Endothelial cell of umbilical vein (primary cell): Measurements from ENCODE around the gene MAGEC2. TPM values are rescaled to one million over a fixed set of nuclear protein-coding genes. Genes with fewer than 3 reads are reported as not detected.

Source experiments
- BruUV-seq: library from RNA; stranded (reverse); fragments of 400-500 nt; replicated peaks from 2 replicates; lab custom pipeline; 2021; lab: Mats Ljungman, UMichigan
- CTCF ChIA-PET: fragments of 300-600, 350-600 bp; sonication (Branson Sonifier 250); formaldehyde crosslinking; loops from one replicate; lab custom pipeline; 2021; ENCODE audit warnings: antibody characterized with exemption, inconsistent platforms; lab: Charles Lee
- POLR2A ChIA-PET: fragments of 300-600, 350-600 bp; sonication (Branson Sonifier 250); formaldehyde crosslinking; loops from one replicate; lab custom pipeline; 2021; ENCODE audit warnings: antibody characterized with exemption, inconsistent platforms; lab: Charles Lee
- DNase-seq: peaks from one replicate; pipeline ENCODE4 v3.0.0-alpha.2; 2011; ENCODE audit warnings: low read depth, low spot score
- FAIRE-seq: peaks from 2 replicates; lab custom pipeline; 2011; peaks lifted over from hg19 to GRCh38; lab: Jason Lieb, UNC
- H2AFZ ChIP-seq: 2 replicates; pipeline ENCODE4 v1.6.0; 2012; ENCODE audit warnings: low read depth, low read length, control low read depth, inconsistent platforms
- H3K27ac ChIP-seq: 2 replicates; pipeline ENCODE4 v1.5.1; 2011; ENCODE audit warnings: low read depth, mild to moderate bottlenecking, control low read depth, low read length, moderate library complexity; ENCODE audit not compliant: insufficient read depth
- H3K27me3 ChIP-seq, 2 experiments: 2 replicates each; pipeline versions ENCODE4 v1.6.0 to v1.6.1; 2011; ENCODE audit warnings: low read length in 2 of 2, mixed read lengths in 1 of 2; ENCODE audit not compliant: control insufficient read depth in 2 of 2, insufficient read depth in 2 of 2
- H3K36me3 ChIP-seq, 2 experiments: 2 replicates in 1 of 2; 3 replicates in 1 of 2; pipeline ENCODE4 v1.5.1; 2011; ENCODE audit warnings: low read length in 2 of 2, mild to moderate bottlenecking in 1 of 2, moderate library complexity in 1 of 2; ENCODE audit not compliant: control insufficient read depth in 2 of 2, insufficient read depth in 2 of 2; ENCODE audit errors: extremely low read depth in 1 of 2
- H3K4me1 ChIP-seq: 3 replicates; pipeline ENCODE4 v1.5.1; 2011; ENCODE audit warnings: mild to moderate bottlenecking, low read length; ENCODE audit not compliant: control insufficient read depth, insufficient read depth; ENCODE audit errors: extremely low read depth
- H3K4me2 ChIP-seq: 2 replicates; pipeline ENCODE4 v1.6.1; 2011; ENCODE audit warnings: low read length, control low read depth, mixed read lengths; ENCODE audit not compliant: insufficient read depth
- H3K4me3 ChIP-seq, 3 experiments: fragments of 200-600 bp in 1 of 3; sonication (generic), shearing (Covaris generic) in 1 of 3; replicated peaks in 1 of 3; 2 replicates each; pipeline ENCODE4 v1.5.1; 2011 to 2016; ENCODE audit warnings: control low read depth in 3 of 3, low read length in 3 of 3, mild to moderate bottlenecking in 2 of 3, inconsistent platforms in 1 of 3, low read depth in 1 of 3, moderate library complexity in 1 of 3; ENCODE audit not compliant: insufficient read depth in 1 of 3
- H3K79me2 ChIP-seq: 2 replicates; pipeline ENCODE4 v1.6.0; 2012; ENCODE audit warnings: low read length, inconsistent platforms; ENCODE audit not compliant: control insufficient read depth, insufficient read depth
- H3K9ac ChIP-seq: replicated peaks from 2 replicates; pipeline ENCODE3; 2011; ENCODE audit warnings: low read length, control low read depth; ENCODE audit not compliant: insufficient read depth; ENCODE audit errors: extremely low read depth
- H3K9me1 ChIP-seq: replicated peaks from 3 replicates; pipeline ENCODE4 v1.6.0; 2011; ENCODE audit warnings: mild to moderate bottlenecking, low read length; ENCODE audit not compliant: control insufficient read depth, insufficient read depth; ENCODE audit errors: extremely low read depth
- H3K9me3 ChIP-seq: replicated peaks from 2 replicates; pipeline ENCODE4 v1.5.1; 2012; ENCODE audit warnings: low read length, inconsistent platforms; ENCODE audit not compliant: control insufficient read depth, insufficient read depth
- H4K20me1 ChIP-seq: replicated peaks from 2 replicates; pipeline ENCODE3; 2011; ENCODE audit warnings: mild to moderate bottlenecking, low read length; ENCODE audit not compliant: control insufficient read depth, insufficient read depth; ENCODE audit errors: extremely low read depth
- CTCF ChIP-seq, 2 donors: IDR thresholded peaks; 1 replicate in 1 of 2; 2 replicates in 1 of 2; pipeline ENCODE4 v1.5.1; 2011; ENCODE audit warnings: low read length in 2 of 2, mild to moderate bottlenecking in 2 of 2, moderate library complexity in 2 of 2, control low read depth in 1 of 2, inconsistent platforms in 1 of 2, low read depth in 1 of 2; ENCODE audit not compliant: insufficient read depth in 1 of 2; ENCODE audit errors: extremely low read depth in 1 of 2
- EZH2 ChIP-seq: IDR thresholded peaks from 2 replicates; pipeline ENCODE4 v1.6.1; 2012; ENCODE audit warnings: borderline replicate concordance, low read depth, mild to moderate bottlenecking, moderate library complexity, low read length, inconsistent platforms; ENCODE audit not compliant: severe bottlenecking
- FOS ChIP-seq: IDR thresholded peaks from 2 replicates; pipeline ENCODE4 v1.6.1; 2011; ENCODE audit warnings: mild to moderate bottlenecking, low read length, moderate library complexity, borderline replicate concordance; ENCODE audit not compliant: insufficient read depth
- GATA2 ChIP-seq: IDR thresholded peaks from 2 replicates; pipeline ENCODE4 v1.7.0; 2011; ENCODE audit warnings: low read depth, mild to moderate bottlenecking, moderate library complexity, mixed read lengths, low read length; ENCODE audit not compliant: insufficient read length, insufficient read depth
- JUN ChIP-seq: IDR thresholded peaks from 2 replicates; pipeline ENCODE4 v1.6.1; 2011; ENCODE audit warnings: borderline replicate concordance, low read depth; ENCODE audit not compliant: insufficient read length, insufficient read depth
- MAX ChIP-seq: IDR thresholded peaks from 2 replicates; pipeline ENCODE4 v1.6.1; 2011; ENCODE audit not compliant: insufficient read depth, insufficient read length
- MYC ChIP-seq: IDR thresholded peaks from one replicate; pipeline ENCODE4 v1.6.1; 2011; ENCODE audit warnings: mild to moderate bottlenecking, low read depth, low read length
- POLR2A ChIP-seq: IDR thresholded peaks from 2 replicates; pipeline ENCODE4 v1.6.1; 2012; ENCODE audit warnings: low read depth, mild to moderate bottlenecking, control low read depth, low read length
- POLR2AphosphoS5 ChIP-seq: IDR thresholded peaks from 2 replicates; pipeline ENCODE4 v1.6.1; 2012; ENCODE audit warnings: low read depth, mild to moderate bottlenecking, control low read depth, low read length, moderate library complexity; ENCODE audit not compliant: insufficient read depth
- dilution Hi-C: fragments of 300-500 bp; cut with MboI; formaldehyde crosslinking; loops from one replicate; pipeline ENCODE4 v1.15.0; 2019; ENCODE audit warnings: low sequenced_read_pairs; ENCODE audit not compliant: extremely low pct_ligation_motif_present
- intact Hi-C: fragments of 100-400 bp; cut with micrococcal nuclease; formaldehyde crosslinking; loops from one replicate; pipeline ENCODE4 v1.10.0; 2022
- polyA plus RNA-seq, 4 experiments: library from polyadenylated mRNA; depleted of rRNA in 3 of 4; stranded (reverse) in 3 of 4; unstranded in 1 of 4; fragments of >200 nt; gene quantifications; 2 replicates each; pipeline versions ENCODE4 v1.2.1 to v1.2.3, GENCODE V29; 2011 to 2012; ENCODE audit warnings: missing spikeins in 1 of 4
- total RNA-seq: library from RNA; stranded (reverse); gene quantifications from 2 replicates; pipeline ENCODE4 v1.2.3, GENCODE V29; 2021

MAGEC2 gene
- total and polyA plus RNA-seq, 2 donors (not counting 3 experiments of a cell fraction or from before 2014, with no cell fraction given) = not detected

- Histone ChIP-seq H2AFZ (no peak overlapping the region), H3K27ac (no peak overlapping the region), H4K20me1 (no peaks in the 10 kb centered on the region), H3K9me1 (no peaks in the 10 kb centered on the region), H3K27me3 (no peaks in the 10 kb centered on the region), H3K4me2 (no peak overlapping the region), H3K9me3 (no peaks in the 10 kb centered on the region), H3K9ac (no peak overlapping the region), H3K4me1 (no peaks in the 10 kb centered on the region), H3K36me3 (no peaks in the 10 kb centered on the region), H3K79me2 (no peaks in the 10 kb centered on the region), H3K4me3 (no peak overlapping the region)
- intact Hi-C loops = no loop called here
- no peak for DNase-seq
- no TSS peak for BruUV-seq
- ChIA-PET CTCF (no interaction called here), POLR2A (no interaction called here)
- no peak for FAIRE-seq
- dilution Hi-C loops = no loop called here
- TF ChIP-seq EZH2 (no peak), POLR2A (no peak), FOS (no peak), MAX (no peak), CTCF (IDR thresholded peaks at IDR 0.05; ENCODE audit: extremely low read depth in 1 of 2, insufficient read depth in 1 of 2, low read depth in 1 of 2, low read length in 2 of 2) (no peak), POLR2AphosphoS5 (no peak), MYC (no peak), JUN (no peak), GATA2 (no peak)
Measured at GRCh38 chrX:142238536-142238935, 33.4 kb upstream of the MAGEC2 start.
